IPS-20b (cell line): ENCODE data around the gene KIF11.
"Not testable (repeated sequence)": the region's sequence is repeated elsewhere in the genome, so short reads cannot be mapped to it uniquely, and the experiment has no call there.

Experiments
- H3K27ac ChIP-seq: one replicate; pipeline ENCODE4 v1.5.1; 2013; ENCODE audit warnings: low read length
- H3K27me3 ChIP-seq: 2 replicates; pipeline ENCODE4 v1.6.1; 2013; ENCODE audit warnings: mild to moderate bottlenecking, low read length, inconsistent platforms; ENCODE audit not compliant: insufficient read depth
- H3K36me3 ChIP-seq: 2 replicates; pipeline ENCODE4 v1.6.1; 2013; ENCODE audit warnings: low read depth, mild to moderate bottlenecking, inconsistent platforms, low read length, moderate library complexity; ENCODE audit not compliant: insufficient read depth
- H3K4me1 ChIP-seq: 2 replicates; pipeline ENCODE4 v1.6.1; 2013; ENCODE audit warnings: mild to moderate bottlenecking, control low read depth, inconsistent platforms, low read length, moderate library complexity; ENCODE audit not compliant: insufficient read depth
- H3K4me3 ChIP-seq: 2 replicates; pipeline ENCODE4 v1.5.1; 2013; ENCODE audit warnings: mild to moderate bottlenecking, low read length, inconsistent platforms
- H3K9ac ChIP-seq: 2 replicates; pipeline ENCODE4 v1.6.1; 2013; ENCODE audit warnings: low read depth, mild to moderate bottlenecking, inconsistent platforms, low read length, moderate library complexity
- H3K9me3 ChIP-seq: 2 replicates; pipeline ENCODE4 v1.6.1; 2013; ENCODE audit warnings: mild to moderate bottlenecking, low read depth, low read length, inconsistent platforms; ENCODE audit not compliant: insufficient read depth

KIF11 gene

GRCh38 chr10:92569663-92570062 is 23.3 kb upstream of the KIF11 start:
- not testable (repeated sequence) for H3K9ac ChIP-seq, H3K4me3 ChIP-seq, H3K9me3 ChIP-seq, H3K36me3 ChIP-seq, H3K27ac ChIP-seq, H3K27me3 ChIP-seq
- H3K4me1 ChIP-seq: peaks cover 20% of the 10 kb centered on the region

- Histone ChIP-seq H3K27ac (no peak overlapping the region), H3K9me3 (no peaks in the 10 kb centered on the region), H3K4me1 (peaks cover 20% of the 10 kb centered on the region), H3K27me3 (peaks cover 7% of the 10 kb centered on the region; the same call in 1 of the 2 replicates), H3K4me3 (peak overlapping the region; percentile 84; the same call in 1 of the 2 replicates), H3K36me3 (peaks cover 10% of the 10 kb centered on the region; the same call in 1 of the 2 replicates), H3K9ac (no peak overlapping the region)
These were observed 21.3 kb upstream of the KIF11 start for GRCh38 chr10:92571649-92572048.

GRCh38 chr10:92572362-92573090 is 20.4 kb upstream of the KIF11 start:
- H3K27me3 ChIP-seq: peaks cover 7% of the 10 kb centered on the region; the same call in 1 of the 2 replicates
- peak overlapping the region; percentile 84 for H3K4me3 ChIP-seq
- H3K9ac ChIP-seq: peak overlapping the region; percentile 90; the same call in 1 of the 2 replicates
- no peak overlapping the region for H3K27ac ChIP-seq
- peaks cover 17% of the 10 kb centered on the region for H3K4me1 ChIP-seq
- no peaks in the 10 kb centered on the region for H3K9me3 ChIP-seq
- H3K36me3 ChIP-seq: peaks cover 6% of the 10 kb centered on the region; the same call in 1 of the 2 replicates

GRCh38 chr10:92573091-92573797 is 19.7 kb upstream of the KIF11 start:
- peaks cover 6% of the 10 kb centered on the region; the same call in 1 of the 2 replicates for H3K36me3 ChIP-seq
- no peaks in the 10 kb centered on the region for H3K9me3 ChIP-seq
- peak overlapping the region; percentile 90 for H3K9ac ChIP-seq
- H3K27me3 ChIP-seq: peaks cover 7% of the 10 kb centered on the region; the same call in 1 of the 2 replicates
- H3K4me1 ChIP-seq: peaks cover 11% of the 10 kb centered on the region
- H3K27ac ChIP-seq: no peak overlapping the region
- peak overlapping the region; percentile 84 for H3K4me3 ChIP-seq

GRCh38 chr10:92573798-92574547 is 19.0 kb upstream of the KIF11 start, which contains the start of gene IDE:
IDE (minus strand) TSS chr10:92574093; CDS start chr10:92574019, 74 bp downstream.
- Histone ChIP-seq H3K4me3 (peak within 1 kb of the TSS; percentile 84), H3K9me3 (no peaks in the 10 kb centered on the region), H3K4me1 (peaks cover 11% of the 10 kb centered on the region), H3K27me3 (peaks cover 7% of the 10 kb centered on the region; the same call in 1 of the 2 replicates), H3K27ac (peak within 1 kb of the TSS; percentile 40), H3K9ac (peak within 1 kb of the TSS; percentile 90), H3K36me3 (peaks cover 4% of the 10 kb centered on the region; the same call in 1 of the 2 replicates)

GRCh38 chr10:92574548-92575261 is 18.2 kb upstream of the KIF11 start:
- peaks cover 11% of the 10 kb centered on the region for H3K4me1 ChIP-seq
- peak overlapping the region; percentile 40 for H3K27ac ChIP-seq
- H3K4me3 ChIP-seq: peak overlapping the region; percentile 84
- H3K36me3 ChIP-seq: no peaks in the 10 kb centered on the region
- peaks cover 7% of the 10 kb centered on the region; the same call in 1 of the 2 replicates for H3K27me3 ChIP-seq
- peak overlapping the region; percentile 90; the same call in 1 of the 2 replicates for H3K9ac ChIP-seq
- H3K9me3 ChIP-seq: no peaks in the 10 kb centered on the region

GRCh38 chr10:92575961-92576360 is 17.0 kb upstream of the KIF11 start:
- Histone ChIP-seq H3K4me1 (peaks cover 11% of the 10 kb centered on the region), H3K27ac (no peak overlapping the region), H3K9me3 (no peaks in the 10 kb centered on the region), H3K36me3 (no peaks in the 10 kb centered on the region), H3K4me3 (no peak overlapping the region), H3K27me3 (peaks cover 7% of the 10 kb centered on the region; the same call in 1 of the 2 replicates), H3K9ac (no peak overlapping the region)

- H3K36me3 ChIP-seq, H3K9me3 ChIP-seq, H3K27ac ChIP-seq, H3K9ac ChIP-seq, H3K4me3 ChIP-seq, H3K27me3 ChIP-seq, H3K4me1 ChIP-seq: not testable (repeated sequence)
These were observed 10.6 kb upstream of the KIF11 start for GRCh38 chr10:92582347-92582746.

GRCh38 chr10:92590623-92591549 is 2.0 kb upstream of the KIF11 start:
- no peaks in the 10 kb centered on the region for H3K27me3 ChIP-seq
- H3K4me1 ChIP-seq: peaks cover 13% of the 10 kb centered on the region; the same call in 1 of the 2 replicates
- no peaks in the 10 kb centered on the region for H3K9me3 ChIP-seq
- H3K36me3 ChIP-seq: no peaks in the 10 kb centered on the region; the same call in 1 of the 2 replicates
- peak overlapping the region; percentile 79; the same call in 1 of the 2 replicates for H3K9ac ChIP-seq
- H3K27ac ChIP-seq: peak overlapping the region; percentile 80
- peak overlapping the region; percentile 95 for H3K4me3 ChIP-seq

- H3K4me3 ChIP-seq: peak overlapping the region; percentile 95
- H3K4me1 ChIP-seq: peaks cover 13% of the 10 kb centered on the region; the same call in 1 of the 2 replicates
These were observed 1.3 kb upstream of the KIF11 start for GRCh38 chr10:92591550-92592022.

More at GRCh38 chr10:92591550-92592022, 1.3 kb upstream of the KIF11 start:
- H3K27ac ChIP-seq: peak overlapping the region; percentile 80
- H3K27me3 ChIP-seq: no peaks in the 10 kb centered on the region
- no peaks in the 10 kb centered on the region; the same call in 1 of the 2 replicates for H3K36me3 ChIP-seq
- peak overlapping the region; percentile 96; the same call in 1 of the 2 replicates for H3K9ac ChIP-seq
- no peaks in the 10 kb centered on the region for H3K9me3 ChIP-seq
